Measurements from ENCODE around the gene CHD9. TPM values are rescaled to one million over a fixed set of nuclear protein-coding genes. Genes with fewer than 3 reads are reported as not detected.

Gene CHD9
- total RNA-seq, 1 experiment from 2014 or later, result 26.3 TPM

GRCh38 chr16:53097190-53097589, 42.4 kb downstream of the CHD9 start:
- no peak overlapping the region for H3K4me2 ChIP-seq
- peaks cover 70% of the 10 kb centered on the region for H3K4me1 ChIP-seq (replicated peaks; ENCODE audit: insufficient read depth)
- H3K79me2 ChIP-seq (ENCODE audit: low read depth), result peaks cover 23% of the 10 kb centered on the region; the same call in 1 of the 2 replicates
- ChIA-PET POLR2A (ENCODE audit: unreplicated experiment) (no interaction called here), CTCF (no interaction called here)
- no peaks in the 10 kb centered on the region for H3K9me3 ChIP-seq (ENCODE audit: insufficient read depth, low read depth)
- no peak for DNase-seq
- no peak overlapping the region for H3K27ac ChIP-seq
- H3K36me3 ChIP-seq (ENCODE audit: low read depth), result no peaks in the 10 kb centered on the region
- BruUV-seq (replicated peaks), result no TSS peak
- no peaks in the 10 kb centered on the region for H3K27me3 ChIP-seq (ENCODE audit: insufficient read depth, low read depth)
- peaks cover 61% of the 10 kb centered on the region for H3F3A ChIP-seq (ENCODE audit: insufficient read depth, low read depth)
- intact Hi-C loops (cut with micrococcal nuclease; ENCODE audit: unreplicated experiment), result no loop called here
- TF ChIP-seq CTCF (conservative IDR thresholded peaks at IDR 0.05) (no peak), EZH2 (IDR thresholded peaks at IDR 0.05; ENCODE audit: low read depth) (no peak)
- no peaks in the 10 kb centered on the region for H3K9me2 ChIP-seq (ENCODE audit: insufficient read depth)
- H4K20me1 ChIP-seq (ENCODE audit: insufficient read depth), result no peaks in the 10 kb centered on the region
- H2AFZ ChIP-seq, result no peak overlapping the region
- no peak overlapping the region for H3K4me3 ChIP-seq

DNA sequence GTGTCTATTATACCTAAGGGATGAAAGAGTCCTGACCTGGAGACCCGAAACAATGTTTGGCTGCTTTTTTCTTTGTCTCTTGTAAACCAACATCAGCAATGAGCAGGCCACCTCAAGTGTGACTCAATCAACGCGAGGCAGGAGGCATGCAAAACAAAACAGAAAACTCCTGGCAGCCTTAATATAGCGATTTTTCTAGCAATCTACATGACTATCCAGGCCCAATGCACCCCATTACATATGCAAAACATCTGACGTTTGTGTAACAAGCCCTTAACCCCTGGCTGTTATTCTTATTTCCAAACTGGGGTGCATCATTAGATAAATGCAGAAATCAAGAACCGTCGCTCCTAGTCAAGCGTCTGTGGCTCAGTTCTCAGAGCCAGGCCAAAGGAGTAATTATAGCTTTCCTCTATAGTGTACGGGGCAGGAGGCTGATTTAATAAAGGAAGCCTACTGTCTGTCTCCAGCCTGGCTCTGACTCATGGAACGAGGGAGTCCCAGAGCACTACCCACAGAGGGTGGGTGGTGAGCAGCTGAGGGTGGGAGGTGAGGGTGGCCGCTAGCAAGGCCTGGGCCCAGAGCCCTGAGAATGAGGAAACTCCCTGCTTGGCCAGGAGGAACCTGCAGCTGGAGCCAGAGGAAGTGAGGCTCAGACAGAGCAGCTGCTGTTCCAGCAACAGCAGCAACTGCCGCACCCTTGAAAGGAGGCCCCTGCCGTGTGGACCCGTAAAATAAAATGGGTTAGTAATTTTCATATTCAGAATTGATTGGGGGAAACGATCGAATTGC, 43.9 kb downstream of the CHD9 start:
- H3K79me2 ChIP-seq (ENCODE audit: low read depth), result peaks cover 23% of the 10 kb centered on the region; the same call in 1 of the 2 replicates
- peak; percentile 51 to 59 for DNase-seq
- intact Hi-C loops (cut with micrococcal nuclease; ENCODE audit: unreplicated experiment), result loop anchor here (1.0 kb wide), 2 partner anchors 32 to 43 kb away; no protein-coding TSS in a partner anchor

More for the DNA sequence above, 43.9 kb downstream of the CHD9 start:
- no peaks in the 10 kb centered on the region for H3K36me3 ChIP-seq (ENCODE audit: low read depth)
- peaks cover 53% of the 10 kb centered on the region for H3F3A ChIP-seq (ENCODE audit: insufficient read depth, low read depth)
- TF ChIP-seq EZH2 (IDR thresholded peaks at IDR 0.05; ENCODE audit: low read depth) (no peak), CTCF (conservative IDR thresholded peaks at IDR 0.05) (no peak)
- ChIA-PET CTCF (no interaction called here), POLR2A (ENCODE audit: unreplicated experiment) (interaction anchor here (0.6 kb wide), 1 partner anchor 42 kb away, joined by 5 read pairs; no protein-coding TSS in a partner anchor)
- no peaks in the 10 kb centered on the region for H3K27me3 ChIP-seq (ENCODE audit: insufficient read depth, low read depth)
- H3K9me2 ChIP-seq (ENCODE audit: insufficient read depth), result no peaks in the 10 kb centered on the region
- TSS peak; percentile 77 for BruUV-seq (replicated peaks)
- no peak overlapping the region; the same call in 1 of the 2 replicates for H2AFZ ChIP-seq
- H3K4me2 ChIP-seq, result peak overlapping the region; percentile 87
- H4K20me1 ChIP-seq (ENCODE audit: insufficient read depth), result no peaks in the 10 kb centered on the region
- H3K27ac ChIP-seq, result peak overlapping the region; percentile 94
- no peak overlapping the region for H3K4me3 ChIP-seq
- H3K9me3 ChIP-seq (ENCODE audit: insufficient read depth, low read depth), result no peaks in the 10 kb centered on the region
- peaks cover 68% of the 10 kb centered on the region for H3K4me1 ChIP-seq (replicated peaks; ENCODE audit: insufficient read depth)

Data from PC-9 (cell line).